ENCODE measurements around the gene R3HDM4. TPM values are rescaled to one million over a fixed set of nuclear protein-coding genes. Genes with fewer than 3 reads are reported as not detected.
"Not testable (repeated sequence)": the region's sequence is repeated elsewhere in the genome, so short reads cannot be mapped to it uniquely, and the experiment has no call there.

Gene R3HDM4
- total RNA-seq, 2 experiments from 2014 or later = 75.9 to 76.7 TPM

- H3K27ac Mint-ChIP-seq = no peak overlapping the region
- ChIA-PET POLR2A (interaction anchor here (0.6 to 1.5 kb wide), 2 partner anchors 12 to 255 kb away, joined by 3 to 5 read pairs; partner anchors contain the start of genes MED16 and RNU6-9), CTCF (interaction anchor here (1.2 kb wide), 1 partner anchor 18 kb away, joined by 4 read pairs; no protein-coding TSS in a partner anchor)
Measured at GRCh38 chr19:881385-882071, 31.5 kb downstream of the R3HDM4 start.

GRCh38 chr19:879711-880438 lies 33.1 kb downstream of the R3HDM4 start:
- ChIA-PET CTCF (no interaction called here), POLR2A (interaction anchor here (1.3 kb wide), 1 partner anchor 12 kb away, joined by 3 read pairs; no protein-coding TSS in a partner anchor)
- DNase-seq = no peak
- Mint-ChIP-seq H3K27ac (peak overlapping the region; percentile 5), H3K27me3 (ENCODE audit: low read depth) (no peaks in the 10 kb centered on the region), H3K4me1 (ENCODE audit: low read depth) (no peaks in the 10 kb centered on the region), H3K36me3 (ENCODE audit: low read depth) (peaks cover 24% of the 10 kb centered on the region), H3K9me3 (ENCODE audit: insufficient read depth) (no peaks in the 10 kb centered on the region), H3K4me3 (no peak overlapping the region)
- no peak for ATAC-seq

More at GRCh38 chr19:881385-882071, 31.5 kb downstream of the R3HDM4 start:
- no peak for DNase-seq
- peaks cover 2% of the 10 kb centered on the region for H3K4me1 Mint-ChIP-seq (ENCODE audit: low read depth)
- H3K36me3 Mint-ChIP-seq (ENCODE audit: low read depth) = peaks cover 20% of the 10 kb centered on the region
- no peaks in the 10 kb centered on the region for H3K9me3 Mint-ChIP-seq (ENCODE audit: insufficient read depth)
- no peaks in the 10 kb centered on the region for H3K27me3 Mint-ChIP-seq (ENCODE audit: low read depth)
- H3K4me3 Mint-ChIP-seq = no peak overlapping the region
- no peak for ATAC-seq

DNA sequence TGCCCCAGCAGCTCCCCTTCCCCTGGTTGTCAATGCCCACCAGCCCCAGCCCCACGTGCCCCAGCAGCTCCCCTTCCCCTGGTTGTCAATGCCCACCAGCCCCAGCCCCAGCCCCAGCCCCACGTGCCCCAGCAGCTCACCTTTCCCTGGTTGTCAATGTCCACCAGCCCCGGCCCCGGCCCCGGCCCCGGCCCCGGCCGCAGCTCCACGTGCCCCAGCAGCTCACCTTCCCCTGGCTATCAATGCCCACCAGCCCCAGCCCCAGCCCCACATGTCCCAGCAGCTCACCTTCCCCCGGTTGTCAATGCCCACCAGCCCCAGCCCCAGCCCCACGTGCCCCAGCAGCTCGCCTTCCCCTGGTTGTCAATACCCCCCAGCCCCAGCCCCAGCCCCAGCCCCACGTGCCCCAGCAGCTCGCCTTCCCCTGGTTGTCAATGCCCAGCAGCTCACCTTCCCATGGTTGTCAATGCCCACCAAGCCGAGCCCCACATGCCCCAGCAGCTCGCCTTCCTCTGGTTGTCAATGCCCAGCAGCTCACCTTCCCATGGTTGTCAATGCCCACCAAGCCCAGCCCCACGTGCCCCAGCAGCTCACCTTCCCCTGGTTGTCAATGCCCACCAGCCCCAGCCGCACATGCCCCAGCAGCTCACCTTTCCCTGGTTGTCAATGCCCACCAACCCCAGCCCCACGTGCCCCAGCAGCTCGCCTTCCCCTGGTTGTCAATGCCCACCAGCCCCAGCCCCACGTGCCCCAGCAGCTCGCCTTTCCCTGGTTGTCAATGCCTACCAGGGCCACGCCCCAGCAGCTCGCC lies 34.1 kb downstream of the R3HDM4 start:
- H3K27me3 Mint-ChIP-seq (ENCODE audit: low read depth); ATAC-seq; H3K4me3 Mint-ChIP-seq; H3K9me3 Mint-ChIP-seq (ENCODE audit: insufficient read depth); H3K4me1 Mint-ChIP-seq (ENCODE audit: low read depth); DNase-seq: not testable (repeated sequence)
- ChIA-PET CTCF (interaction anchor here (0.6 kb wide), 1 partner anchor 15 kb away, joined by 4 read pairs; no protein-coding TSS in a partner anchor), POLR2A (interaction anchor here (0.6 to 1.3 kb wide), 2 partner anchors 13 to 40 kb away, joined by 3 read pairs; no protein-coding TSS in a partner anchor)
- Mint-ChIP-seq H3K36me3 (ENCODE audit: low read depth) (peaks cover 24% of the 10 kb centered on the region), H3K27ac (peak overlapping the region; percentile 5)

DNA sequence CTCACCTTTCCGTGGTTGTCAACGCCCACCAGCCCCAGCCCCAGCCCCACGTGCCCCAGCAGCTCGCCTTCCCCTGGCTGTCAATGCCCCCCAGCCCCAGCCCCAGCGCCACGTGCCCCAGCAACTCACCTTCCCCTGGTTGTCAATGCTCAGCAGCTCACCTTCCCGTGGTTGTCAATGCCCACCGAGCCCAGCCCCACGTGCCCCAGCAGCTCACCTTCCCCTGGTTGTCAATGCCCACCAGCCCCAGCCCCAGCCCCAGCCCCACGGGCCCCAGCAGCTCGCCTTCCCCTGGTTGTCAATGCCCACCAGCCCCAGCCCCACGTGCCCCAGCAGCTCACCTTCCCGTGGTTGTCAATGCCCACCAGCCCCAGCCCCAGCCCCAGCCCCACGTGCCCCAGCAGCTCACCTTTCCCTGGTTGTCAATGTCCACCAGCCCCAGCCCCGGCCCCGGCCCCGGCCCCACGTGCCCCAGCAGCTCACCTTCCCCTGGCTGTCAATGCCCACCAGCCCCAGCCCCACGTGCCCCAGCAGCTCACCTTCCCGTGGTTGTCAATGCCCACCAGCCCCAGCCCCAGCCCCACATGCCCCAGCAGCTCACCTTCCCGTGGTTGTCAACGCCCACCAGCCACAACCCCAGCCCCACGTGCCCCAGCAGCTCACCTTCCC lies 34.9 kb downstream of the R3HDM4 start:
- not testable (repeated sequence) for H3K4me3 Mint-ChIP-seq; ATAC-seq; H3K27ac Mint-ChIP-seq; H3K27me3 Mint-ChIP-seq (ENCODE audit: low read depth); DNase-seq; H3K4me1 Mint-ChIP-seq (ENCODE audit: low read depth); H3K9me3 Mint-ChIP-seq (ENCODE audit: insufficient read depth)
- CTCF ChIA-PET = interaction anchor here (1.0 kb wide), 1 partner anchor 15 kb away, joined by 3 read pairs; no protein-coding TSS in a partner anchor
- peaks cover 20% of the 10 kb centered on the region for H3K36me3 Mint-ChIP-seq (ENCODE audit: low read depth)
- POLR2A ChIA-PET = interaction anchor here (1.1 kb wide), 1 partner anchor 92 kb away, joined by 4 read pairs; no protein-coding TSS in a partner anchor

GRCh38 chr19:876780-877314 lies 36.2 kb downstream of the R3HDM4 start:
- ChIA-PET CTCF (interaction anchor here (1.0 kb wide), 1 partner anchor 13 kb away, joined by 3 read pairs; no protein-coding TSS in a partner anchor), POLR2A (interaction anchor here (1.1 kb wide), 1 partner anchor 91 kb away, joined by 4 read pairs; no protein-coding TSS in a partner anchor)
- ATAC-seq = no peak
- peaks cover 21% of the 10 kb centered on the region for H3K36me3 Mint-ChIP-seq (ENCODE audit: low read depth)
- no peak overlapping the region for H3K27ac Mint-ChIP-seq
- peaks cover 8% of the 10 kb centered on the region for H3K4me1 Mint-ChIP-seq (ENCODE audit: low read depth)
- H3K27me3 Mint-ChIP-seq (ENCODE audit: low read depth) = no peaks in the 10 kb centered on the region
- no peak for DNase-seq
- H3K4me3 Mint-ChIP-seq = no peak overlapping the region
- no peaks in the 10 kb centered on the region for H3K9me3 Mint-ChIP-seq (ENCODE audit: insufficient read depth)

DNA sequence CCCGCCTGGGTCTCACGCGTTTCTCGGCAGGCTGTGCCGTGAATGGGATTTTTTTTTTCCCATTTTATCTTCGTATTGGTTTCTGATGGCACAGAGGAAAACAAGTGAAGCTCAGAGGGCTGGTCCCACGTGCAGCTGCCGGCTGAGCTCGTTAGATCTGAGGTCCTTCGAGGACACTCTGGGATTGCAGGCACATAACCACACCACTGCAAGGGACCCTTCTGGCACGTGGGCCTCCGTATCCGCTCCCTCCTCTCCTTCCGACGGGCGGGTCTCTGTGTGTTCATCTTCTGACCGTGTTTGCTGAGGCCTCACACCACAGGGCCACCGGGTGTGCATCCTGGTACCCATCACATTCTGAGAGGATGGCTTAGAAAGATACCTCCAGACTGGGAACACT lies 36.9 kb downstream of the R3HDM4 start:
- Mint-ChIP-seq H3K9me3 (ENCODE audit: insufficient read depth) (no peaks in the 10 kb centered on the region), H3K27me3 (ENCODE audit: low read depth) (no peaks in the 10 kb centered on the region), H3K4me3 (no peak overlapping the region), H3K36me3 (ENCODE audit: low read depth) (peaks cover 17% of the 10 kb centered on the region), H3K4me1 (ENCODE audit: low read depth) (peaks cover 11% of the 10 kb centered on the region), H3K27ac (no peak overlapping the region)
- DNase-seq = no peak
- no peak for ATAC-seq
- POLR2A ChIA-PET = no interaction called here
- CTCF ChIA-PET = interaction anchor here (0.6 kb wide), 1 partner anchor 71 kb away, joined by 3 read pairs; no protein-coding TSS in a partner anchor

- Mint-ChIP-seq H3K9me3 (ENCODE audit: insufficient read depth) (no peaks in the 10 kb centered on the region), H3K27me3 (ENCODE audit: low read depth) (no peaks in the 10 kb centered on the region), H3K4me1 (ENCODE audit: low read depth) (peaks cover 11% of the 10 kb centered on the region), H3K27ac (no peak overlapping the region), H3K36me3 (ENCODE audit: low read depth) (peaks cover 18% of the 10 kb centered on the region), H3K4me3 (no peak overlapping the region)
- no peak for DNase-seq
- CTCF ChIA-PET = interaction anchor here (0.6 to 2.5 kb wide), 2 partner anchors 11 to 71 kb away, joined by 3 to 8 read pairs; no protein-coding TSS in a partner anchor
- no peak for ATAC-seq
- POLR2A ChIA-PET = no interaction called here
Measured at GRCh38 chr19:875265-875879, 37.6 kb downstream of the R3HDM4 start.

DNA sequence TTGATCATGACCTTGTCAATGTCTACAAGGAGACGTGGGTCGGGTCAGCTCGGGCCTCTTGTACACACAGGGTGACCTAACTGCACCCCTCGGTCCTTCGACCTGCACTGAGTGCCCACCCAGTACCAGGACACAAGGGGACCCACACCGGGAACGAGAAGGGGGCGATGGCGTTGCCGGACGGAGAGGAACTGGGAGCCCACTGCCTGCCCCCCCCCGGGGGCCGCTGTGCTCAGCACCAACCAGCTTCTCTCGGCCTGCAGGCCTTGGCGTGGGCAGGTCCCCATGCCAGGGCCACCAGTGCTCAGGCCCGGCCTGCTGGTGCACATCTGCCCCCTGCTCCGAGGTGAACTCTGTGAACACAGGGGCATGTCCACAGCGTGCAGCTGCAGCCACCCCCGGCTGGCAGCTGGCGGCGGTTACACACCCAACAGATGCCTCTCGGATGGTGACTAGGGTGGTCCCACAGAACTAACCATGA lies 39.4 kb downstream of the R3HDM4 start:
- ChIA-PET POLR2A (no interaction called here), CTCF (interaction anchor here (0.6 to 2.5 kb wide), 2 partner anchors 9 to 15 kb away, joined by 3 to 8 read pairs; no protein-coding TSS in a partner anchor)

DNA sequence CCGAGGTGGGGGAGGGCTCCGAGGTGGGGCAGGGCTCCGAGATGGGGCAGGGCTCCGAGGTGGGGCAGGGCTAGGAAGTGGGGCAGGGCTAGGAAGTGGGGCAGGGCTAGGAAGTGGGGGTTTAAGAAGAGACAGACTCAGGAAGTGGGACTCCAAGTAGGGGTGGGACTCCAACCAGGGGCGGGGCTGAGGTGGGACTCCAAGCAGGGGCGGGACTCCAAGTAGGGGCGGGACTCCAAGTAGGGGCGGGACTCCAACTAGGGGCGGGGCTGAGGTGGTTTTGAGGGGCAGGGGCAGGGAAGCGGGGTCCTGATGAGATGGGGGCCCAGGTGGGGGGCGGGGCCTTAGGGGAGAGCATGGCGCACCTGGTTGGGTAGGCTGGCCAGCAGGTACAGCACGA lies 39.9 kb downstream of the R3HDM4 start:
- ChIA-PET POLR2A (interaction anchor here (0.9 kb wide), 1 partner anchor 111 kb away, joined by 4 read pairs; the partner anchor contains the start of gene WDR18), CTCF (interaction anchor here (0.6 to 2.5 kb wide), 3 partner anchors 9 to 16 kb away, joined by 3 to 9 read pairs (median 8); no protein-coding TSS in a partner anchor)
- peaks cover 11% of the 10 kb centered on the region for H3K4me1 Mint-ChIP-seq (ENCODE audit: low read depth)

More for the DNA sequence above, 39.4 kb downstream of the R3HDM4 start:
- no peaks in the 10 kb centered on the region for H3K9me3 Mint-ChIP-seq (ENCODE audit: insufficient read depth)
- DNase-seq (no peak), ATAC-seq (no peak)
- H3K4me1 Mint-ChIP-seq (ENCODE audit: low read depth) = peaks cover 11% of the 10 kb centered on the region
- no peak overlapping the region for H3K27ac Mint-ChIP-seq
- no peak overlapping the region for H3K4me3 Mint-ChIP-seq
- peaks cover 21% of the 10 kb centered on the region for H3K36me3 Mint-ChIP-seq (ENCODE audit: low read depth)
- no peaks in the 10 kb centered on the region for H3K27me3 Mint-ChIP-seq (ENCODE audit: low read depth)

More for the DNA sequence above, 39.9 kb downstream of the R3HDM4 start:
- ATAC-seq = peak; percentile 75
- Mint-ChIP-seq H3K27me3 (ENCODE audit: low read depth) (no peaks in the 10 kb centered on the region), H3K4me3 (no peak overlapping the region), H3K27ac (peak overlapping the region; percentile 78), H3K9me3 (ENCODE audit: insufficient read depth) (no peaks in the 10 kb centered on the region), H3K36me3 (ENCODE audit: low read depth) (peaks cover 21% of the 10 kb centered on the region)
- peak; percentile 89 for DNase-seq

All from activated CD8-positive, alpha-beta T cell treated with anti-CD3 and anti-CD28 coated beads, Interleukin-2, amount 10 ng/mL, durations not matched to agents 7 days and 5 days (primary cell).